Measurements from ENCODE around the gene ELAVL3.

GRCh38 chr19:11418549-11419506 lies 62.0 kb downstream of the ELAVL3 start, which contains the start of gene RGL3:
- TF ChIP-seq, protein P1, sequence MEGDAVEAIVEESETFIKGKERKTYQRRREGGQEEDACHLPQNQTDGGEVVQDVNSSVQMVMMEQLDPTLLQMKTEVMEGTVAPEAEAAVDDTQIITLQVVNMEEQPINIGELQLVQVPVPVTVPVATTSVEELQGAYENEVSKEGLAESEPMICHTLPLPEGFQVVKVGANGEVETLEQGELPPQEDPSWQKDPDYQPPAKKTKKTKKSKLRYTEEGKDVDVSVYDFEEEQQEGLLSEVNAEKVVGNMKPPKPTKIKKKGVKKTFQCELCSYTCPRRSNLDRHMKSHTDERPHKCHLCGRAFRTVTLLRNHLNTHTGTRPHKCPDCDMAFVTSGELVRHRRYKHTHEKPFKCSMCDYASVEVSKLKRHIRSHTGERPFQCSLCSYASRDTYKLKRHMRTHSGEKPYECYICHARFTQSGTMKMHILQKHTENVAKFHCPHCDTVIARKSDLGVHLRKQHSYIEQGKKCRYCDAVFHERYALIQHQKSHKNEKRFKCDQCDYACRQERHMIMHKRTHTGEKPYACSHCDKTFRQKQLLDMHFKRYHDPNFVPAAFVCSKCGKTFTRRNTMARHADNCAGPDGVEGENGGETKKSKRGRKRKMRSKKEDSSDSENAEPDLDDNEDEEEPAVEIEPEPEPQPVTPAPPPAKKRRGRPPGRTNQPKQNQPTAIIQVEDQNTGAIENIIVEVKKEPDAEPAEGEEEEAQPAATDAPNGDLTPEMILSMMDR (IDR thresholded peaks at IDR 0.05), result no peak
- TF ChIP-seq POLR2A (IDR thresholded peaks at IDR 0.05), result no peak
